ENCODE data around the gene RBM20.

- no peak for TF ChIP-seq GATA2 (IDR thresholded peaks at IDR 0.05; ENCODE audit: low read depth, low read length)
- TF ChIP-seq GATA3 (IDR thresholded peaks at IDR 0.05; ENCODE audit: low read depth, low read length): no peak
These were observed 145.7 kb downstream of the RBM20 start for GRCh38 chr10:110789604-110790433.
